ENCODE results near the gene IL7R.

DNA sequence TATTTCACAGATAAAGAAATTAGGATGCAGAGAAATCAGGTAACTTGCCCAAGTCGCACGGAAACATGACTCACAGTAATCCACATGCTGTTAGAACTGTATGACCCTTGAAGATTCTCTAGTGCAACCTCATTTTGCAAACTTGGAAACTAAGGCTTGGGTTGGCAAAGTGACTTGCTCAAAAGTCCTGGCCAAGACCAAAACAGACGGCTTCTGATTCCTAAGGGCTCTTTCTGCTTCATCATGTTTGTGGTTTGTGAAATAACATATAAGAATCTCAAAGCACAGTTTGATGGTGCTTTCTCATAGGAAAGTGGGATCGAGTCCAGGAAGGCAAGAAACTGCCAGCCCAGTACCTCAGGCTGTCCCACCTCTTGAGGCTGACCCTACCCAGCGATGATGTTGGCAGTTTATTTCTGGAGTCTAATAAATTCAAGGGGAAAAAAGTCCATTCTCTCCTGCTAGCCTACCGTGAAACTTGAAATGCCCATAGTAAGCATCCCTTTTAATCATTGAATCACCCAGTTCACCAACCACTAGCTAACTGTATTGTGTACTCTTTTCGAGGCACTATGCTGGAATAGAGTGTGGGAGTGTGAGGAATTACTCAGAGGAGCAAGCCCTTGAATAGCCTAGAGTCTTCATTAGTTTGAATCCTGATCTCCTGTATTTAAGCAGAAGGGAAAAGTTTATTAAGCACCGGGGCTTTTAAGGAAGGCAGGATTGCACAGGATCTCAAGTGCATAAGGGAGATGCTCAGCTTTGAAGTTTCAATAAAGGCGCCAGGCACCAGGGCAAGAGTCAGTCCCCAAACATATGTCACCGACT lies 67.6 kb downstream of the IL7R start:
- TF ChIP-seq POLR2A (IDR thresholded peaks at IDR 0.05; ENCODE audit: low read depth, low read length), result no peak
- no peak for TF ChIP-seq SPI1 (IDR thresholded peaks at IDR 0.05; ENCODE audit: low read depth, low read length)
- TF ChIP-seq POLR2AphosphoS5 (IDR thresholded peaks at IDR 0.05; ENCODE audit: low read depth, low read length), result no peak
